ENCODE data around the gene PRPS2. TPM values are rescaled to one million over a fixed set of nuclear protein-coding genes. Genes with fewer than 3 reads are reported as not detected.

PRPS2 gene
- total and polyA plus RNA-seq, 2 donors (not counting 3 experiments of a cell fraction or from before 2014, with no cell fraction given) = 15.9 to 36.7 TPM

- intact Hi-C loops (cut with micrococcal nuclease) (no loop called here), dilution Hi-C loops (cut with MboI; ENCODE audit: extremely low pct_ligation_motif_present, low sequenced_read_pairs) (no loop called here)
- Histone ChIP-seq H3K9me3 (replicated peaks; ENCODE audit: control insufficient read depth, insufficient read depth, low read length) (no peaks in the 10 kb centered on the region), H3K4me1 (ENCODE audit: control insufficient read depth, extremely low read depth, insufficient read depth, low read length) (no peaks in the 10 kb centered on the region), H3K36me3 (ENCODE audit: control insufficient read depth in 2 of 2, extremely low read depth in 1 of 2, insufficient read depth in 2 of 2, low read length in 2 of 2) (no peaks in the 10 kb centered on the region), H4K20me1 (replicated peaks; ENCODE audit: control insufficient read depth, extremely low read depth, insufficient read depth, low read length) (no peaks in the 10 kb centered on the region), H3K9ac (replicated peaks; ENCODE audit: extremely low read depth, insufficient read depth, low read length) (no peak overlapping the region), H2AFZ (ENCODE audit: low read depth, low read length) (no peak overlapping the region), H3K4me3 (replicated peaks in 1 of 3; ENCODE audit: insufficient read depth in 1 of 3, low read depth in 1 of 3, low read length in 3 of 3) (no peak overlapping the region), H3K9me1 (replicated peaks; ENCODE audit: control insufficient read depth, extremely low read depth, insufficient read depth, low read length) (no peaks in the 10 kb centered on the region), H3K27me3 (ENCODE audit: control insufficient read depth in 2 of 2, insufficient read depth in 2 of 2, low read length in 2 of 2) (no peaks in the 10 kb centered on the region), H3K27ac (ENCODE audit: insufficient read depth, low read depth, low read length) (no peak overlapping the region), H3K4me2 (ENCODE audit: insufficient read depth, low read length) (no peak overlapping the region), H3K79me2 (ENCODE audit: control insufficient read depth, insufficient read depth, low read length) (peaks cover 8% of the 10 kb centered on the region)
- CTCF ChIA-PET = no interaction called here
- BruUV-seq (replicated peaks) = no TSS peak
- DNase-seq (ENCODE audit: low read depth, low spot score) (no peak), FAIRE-seq (no peak)
- POLR2A ChIA-PET = no interaction called here
- TF ChIP-seq MAX (IDR thresholded peaks at IDR 0.05; ENCODE audit: insufficient read depth, insufficient read length) = no peak
- TF ChIP-seq JUN (IDR thresholded peaks at IDR 0.05; ENCODE audit: borderline replicate concordance, insufficient read depth, insufficient read length, low read depth) = no peak
- no peak for TF ChIP-seq CTCF (IDR thresholded peaks at IDR 0.05; ENCODE audit: extremely low read depth in 1 of 2, insufficient read depth in 1 of 2, low read depth in 1 of 2, low read length in 2 of 2)
- TF ChIP-seq POLR2A (IDR thresholded peaks at IDR 0.05; ENCODE audit: low read depth, low read length) = no peak
- TF ChIP-seq MYC (IDR thresholded peaks at IDR 0.05; ENCODE audit: low read depth, low read length) = no peak
These were observed 7.4 kb downstream of the PRPS2 start for GRCh38 chrX:12798601-12799000.

GRCh38 chrX:12799118-12799517 lies 7.9 kb downstream of the PRPS2 start:
- Histone ChIP-seq H3K79me2 (ENCODE audit: control insufficient read depth, insufficient read depth, low read length) (peaks cover 3% of the 10 kb centered on the region), H3K27me3 (ENCODE audit: control insufficient read depth in 2 of 2, insufficient read depth in 2 of 2, low read length in 2 of 2) (no peaks in the 10 kb centered on the region), H3K4me3 (replicated peaks in 1 of 3; ENCODE audit: insufficient read depth in 1 of 3, low read depth in 1 of 3, low read length in 3 of 3) (no peak overlapping the region), H3K4me2 (ENCODE audit: insufficient read depth, low read length) (no peak overlapping the region), H3K9me1 (replicated peaks; ENCODE audit: control insufficient read depth, extremely low read depth, insufficient read depth, low read length) (no peaks in the 10 kb centered on the region), H3K9me3 (replicated peaks; ENCODE audit: control insufficient read depth, insufficient read depth, low read length) (no peaks in the 10 kb centered on the region), H3K27ac (ENCODE audit: insufficient read depth, low read depth, low read length) (no peak overlapping the region), H4K20me1 (replicated peaks; ENCODE audit: control insufficient read depth, extremely low read depth, insufficient read depth, low read length) (no peaks in the 10 kb centered on the region), H3K36me3 (ENCODE audit: control insufficient read depth in 2 of 2, extremely low read depth in 1 of 2, insufficient read depth in 2 of 2, low read length in 2 of 2) (no peaks in the 10 kb centered on the region), H3K9ac (replicated peaks; ENCODE audit: extremely low read depth, insufficient read depth, low read length) (no peak overlapping the region), H3K4me1 (ENCODE audit: control insufficient read depth, extremely low read depth, insufficient read depth, low read length) (no peaks in the 10 kb centered on the region), H2AFZ (ENCODE audit: low read depth, low read length) (no peak overlapping the region)
- no peak for FAIRE-seq
- no TSS peak for BruUV-seq (replicated peaks)
- intact Hi-C loops (cut with micrococcal nuclease) = no loop called here
- TF ChIP-seq CTCF (IDR thresholded peaks at IDR 0.05; ENCODE audit: extremely low read depth in 1 of 2, insufficient read depth in 1 of 2, low read depth in 1 of 2, low read length in 2 of 2) (no peak), POLR2AphosphoS5 (IDR thresholded peaks at IDR 0.05; ENCODE audit: insufficient read depth, low read depth, low read length) (no peak), MAX (IDR thresholded peaks at IDR 0.05; ENCODE audit: insufficient read depth, insufficient read length) (no peak), POLR2A (IDR thresholded peaks at IDR 0.05; ENCODE audit: low read depth, low read length) (no peak), MYC (IDR thresholded peaks at IDR 0.05; ENCODE audit: low read depth, low read length) (no peak), JUN (IDR thresholded peaks at IDR 0.05; ENCODE audit: borderline replicate concordance, insufficient read depth, insufficient read length, low read depth) (no peak)
- dilution Hi-C loops (cut with MboI; ENCODE audit: extremely low pct_ligation_motif_present, low sequenced_read_pairs) = no loop called here
- no peak for DNase-seq (ENCODE audit: low read depth, low spot score)
- ChIA-PET CTCF (no interaction called here), POLR2A (no interaction called here)

Measured in endothelial cell of umbilical vein (primary cell).